ENCODE results near the gene APC2. TPM values are rescaled to one million over a fixed set of nuclear protein-coding genes. Genes with fewer than 3 reads are reported as not detected.

APC2 gene
- total and polyA plus RNA-seq, 2 donors (not counting 1 experiment from before 2014, with no cell fraction given), result 0.12 to 0.16 TPM

DNA sequence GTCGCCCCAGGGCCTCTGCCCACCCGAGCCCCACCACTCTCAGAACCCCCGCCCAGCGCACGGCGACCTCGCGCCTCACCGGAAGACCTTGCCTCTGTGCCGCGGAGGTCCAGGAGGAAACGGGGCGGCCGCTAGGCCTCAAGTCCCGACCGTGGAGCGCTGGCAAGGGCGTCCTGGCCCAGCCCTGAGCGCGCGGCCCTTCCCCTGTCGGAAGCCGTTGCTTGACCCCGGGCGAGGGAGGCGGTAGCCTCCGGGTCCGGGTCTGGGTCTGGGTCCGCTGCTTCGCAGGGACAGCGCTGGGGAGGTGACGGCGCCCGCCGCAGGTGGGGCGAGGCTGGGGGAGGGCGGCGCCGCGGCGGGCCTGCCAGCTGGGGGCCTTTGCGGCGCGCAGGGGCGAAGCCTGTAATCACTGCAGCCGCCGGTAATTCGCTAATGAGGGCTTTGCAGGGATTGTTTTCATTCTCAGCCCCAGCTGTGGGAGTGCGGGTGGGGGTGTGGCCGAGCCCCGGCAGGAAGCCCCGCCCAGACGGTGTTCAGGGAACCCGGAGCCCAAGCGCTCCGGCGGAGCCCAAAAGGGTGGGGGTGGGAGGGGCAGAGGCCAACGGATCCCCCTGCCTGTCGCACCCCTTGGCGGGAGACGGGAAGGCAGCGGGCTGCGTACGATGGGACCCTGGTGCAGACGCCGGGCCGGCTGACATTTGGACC, 20.5 kb downstream of the APC2 start:
- TF ChIP-seq, protein P1, sequence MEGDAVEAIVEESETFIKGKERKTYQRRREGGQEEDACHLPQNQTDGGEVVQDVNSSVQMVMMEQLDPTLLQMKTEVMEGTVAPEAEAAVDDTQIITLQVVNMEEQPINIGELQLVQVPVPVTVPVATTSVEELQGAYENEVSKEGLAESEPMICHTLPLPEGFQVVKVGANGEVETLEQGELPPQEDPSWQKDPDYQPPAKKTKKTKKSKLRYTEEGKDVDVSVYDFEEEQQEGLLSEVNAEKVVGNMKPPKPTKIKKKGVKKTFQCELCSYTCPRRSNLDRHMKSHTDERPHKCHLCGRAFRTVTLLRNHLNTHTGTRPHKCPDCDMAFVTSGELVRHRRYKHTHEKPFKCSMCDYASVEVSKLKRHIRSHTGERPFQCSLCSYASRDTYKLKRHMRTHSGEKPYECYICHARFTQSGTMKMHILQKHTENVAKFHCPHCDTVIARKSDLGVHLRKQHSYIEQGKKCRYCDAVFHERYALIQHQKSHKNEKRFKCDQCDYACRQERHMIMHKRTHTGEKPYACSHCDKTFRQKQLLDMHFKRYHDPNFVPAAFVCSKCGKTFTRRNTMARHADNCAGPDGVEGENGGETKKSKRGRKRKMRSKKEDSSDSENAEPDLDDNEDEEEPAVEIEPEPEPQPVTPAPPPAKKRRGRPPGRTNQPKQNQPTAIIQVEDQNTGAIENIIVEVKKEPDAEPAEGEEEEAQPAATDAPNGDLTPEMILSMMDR (IDR thresholded peaks at IDR 0.05), result no peak
- peak; percentile 1 for TF ChIP-seq EZH2 (IDR thresholded peaks at IDR 0.05; ENCODE audit: borderline replicate concordance, insufficient read depth, low read depth, low read length, poor library complexity, severe bottlenecking)
- H3K4me1 Mint-ChIP-seq, result peaks cover 20% of the 10 kb centered on the region
- no peaks in the 10 kb centered on the region for H3K9me3 Mint-ChIP-seq (ENCODE audit: insufficient read depth)
- DNase-seq (peak; percentile 76), ATAC-seq (ENCODE audit: low read depth) (peak; percentile 75)
- H3K27me3 ChIP-seq (replicated peaks in 1 of 4; ENCODE audit: control extremely low read depth in 1 of 4, control insufficient read depth in 3 of 4, insufficient read depth in 4 of 4, low read length in 3 of 4), result peaks cover 0 to 55% (median 18%) of the 10 kb centered on the region in 4 experiments
- POLR2A ChIA-PET, result interaction anchor here (0.7 to 1.5 kb wide), 3 partner anchors 16 to 26 kb away, joined by 4 to 5 read pairs (median 4); no protein-coding TSS in a partner anchor
- CTCF ChIA-PET, result interaction anchor here (2.3 kb wide), 1 partner anchor 26 kb away, joined by 11 read pairs; no protein-coding TSS in a partner anchor
- under 1% methylated on average over 67 of the region's 67 CpGs for WGBS (ENCODE audit: insufficient coverage)
- peak overlapping the region; percentile 80 for H3K4me3 Mint-ChIP-seq
- peaks cover 0 to 7% (median 0%) of the 10 kb centered on the region in 3 donors for H3K9me3 ChIP-seq (ENCODE audit: control extremely low read depth in 1 of 3, control insufficient read depth in 2 of 3, insufficient read depth in 1 of 3, low read length in 2 of 3)
- intact Hi-C loops (cut with micrococcal nuclease), result loop anchor here (2.0 kb wide), 1 partner anchor 20 kb away; the partner anchor contains the start of genes PCSK4 and REEP6
- H4K20me1 ChIP-seq (ENCODE audit: control insufficient read depth, insufficient read depth, low read length, poor library complexity, severe bottlenecking), result peaks cover 93% of the 10 kb centered on the region
- peak overlapping the region; percentile 63 for H3K27ac Mint-ChIP-seq
- peak overlapping the region; percentile 98 for H3K4me2 ChIP-seq (replicated peaks; ENCODE audit: low read depth, low read length, poor library complexity, severe bottlenecking)
- peaks cover 3% of the 10 kb centered on the region for H3K27me3 Mint-ChIP-seq
- peaks cover 15% of the 10 kb centered on the region for H3K79me2 ChIP-seq (ENCODE audit: control insufficient read depth, insufficient read depth, low read length)
- H3K27ac ChIP-seq (ENCODE audit: low read length in 2 of 2), result no peak overlapping the region
- H3K36me3 ChIP-seq (replicated peaks in 1 of 2; ENCODE audit: control extremely low read depth in 1 of 2, control insufficient read depth in 1 of 2, extremely low read depth in 1 of 2, insufficient read depth in 2 of 2, low read length in 1 of 2), result no peaks in the 10 kb centered on the region
- peak overlapping the region; percentile 65 for H2AFZ ChIP-seq (ENCODE audit: insufficient read depth, low read depth, low read length, poor library complexity, severe bottlenecking)
- H3K9ac ChIP-seq (ENCODE audit: low read length), result peak overlapping the region; percentile 66
- H3K4me1 ChIP-seq (ENCODE audit: control insufficient read depth in 2 of 2, insufficient read depth in 2 of 2, low read length in 2 of 2), result peaks cover 54 to 63% of the 10 kb centered on the region in 2 donors
- H3K4me3 ChIP-seq (ENCODE audit: control extremely low read depth in 1 of 5, extremely low read depth in 1 of 5, insufficient read depth in 1 of 5, low read depth in 2 of 5, low read length in 4 of 5), result peak overlapping the region in 4 of 5 experiments; percentile 32 to 55 (median 53)
